Neural cell (in vitro differentiated cells): ENCODE measurements around the gene SLC25A4. TPM values are rescaled to one million over a fixed set of nuclear protein-coding genes. Genes with fewer than 3 reads are reported as not detected.

Experiments
- H2AFZ ChIP-seq: fragments of 200-600, 300-800 bp; sonication (generic), shearing (Covaris generic); 2 replicates; pipeline ENCODE4 v1.6.0; 2014; ENCODE audit warnings: low read depth, mild to moderate bottlenecking, antibody characterized with exemption, low read length, moderate library complexity
- H3F3A ChIP-seq: fragments of 200-600 bp; shearing (Covaris generic); 2 replicates; pipeline ENCODE4 v1.6.1; 2016; ENCODE audit warnings: mild to moderate bottlenecking, moderate library complexity, mixed read lengths, antibody characterized with exemption, low read length; ENCODE audit not compliant: insufficient read depth, poor library complexity, severe bottlenecking
- H3K27ac ChIP-seq: fragments of 200-600, 300-800 bp; sonication (generic), shearing (Covaris generic); 2 replicates; pipeline ENCODE4 v1.5.1; 2014; ENCODE audit warnings: mild to moderate bottlenecking, low read length, moderate library complexity
- H3K27me3 ChIP-seq: fragments of 300-800, 200-600 bp; sonication (generic), shearing (Covaris generic); 2 replicates; pipeline ENCODE4 v1.6.0; 2014; ENCODE audit warnings: mild to moderate bottlenecking, low read depth, low read length, moderate library complexity; ENCODE audit not compliant: insufficient read depth
- H3K36me3 ChIP-seq: fragments of 300-800, 200-600 bp; sonication (generic), shearing (Covaris generic); 2 replicates; pipeline ENCODE4 v1.5.1; 2014; ENCODE audit warnings: mild to moderate bottlenecking, antibody characterized with exemption, low read length, moderate library complexity; ENCODE audit not compliant: insufficient read depth
- H3K4me2 ChIP-seq: fragments of 300-800, 200-600 bp; sonication (generic), shearing (Covaris generic); 2 replicates; pipeline ENCODE4 v1.6.0; 2014; ENCODE audit warnings: mild to moderate bottlenecking, low read length
- H3K4me3 ChIP-seq: fragments of 300-800, 200-600 bp; sonication (generic), shearing (Covaris generic); 2 replicates; pipeline ENCODE4 v1.5.1; 2014; ENCODE audit warnings: mild to moderate bottlenecking, low read length, moderate library complexity
- H3K79me2 ChIP-seq: fragments of 200-600 bp; shearing (Covaris generic); replicated peaks from 2 replicates; pipeline ENCODE4 v1.6.0; 2014; ENCODE audit warnings: mild to moderate bottlenecking, low read length, moderate library complexity; ENCODE audit not compliant: insufficient read depth
- H3K9ac ChIP-seq: fragments of 300-800, 200-600 bp; sonication (generic), shearing (Covaris generic); 2 replicates; pipeline ENCODE4 v1.6.1; 2016; ENCODE audit warnings: mild to moderate bottlenecking, low read length, mixed read lengths
- H3K9me2 ChIP-seq: fragments of 200-600 bp; shearing (Covaris generic); 2 replicates; pipeline ENCODE4 v1.6.1; 2016; ENCODE audit warnings: mild to moderate bottlenecking, low read length, mixed read lengths; ENCODE audit not compliant: insufficient read depth
- H3K9me3 ChIP-seq: fragments of 200-600, 300-800 bp; sonication (generic), shearing (Covaris generic); 2 replicates; pipeline ENCODE4 v1.6.1; 2016; ENCODE audit warnings: mild to moderate bottlenecking, mixed run types, low read length, moderate library complexity, mixed read lengths
- H4K20me1 ChIP-seq: fragments of 200-600 bp; shearing (Covaris generic); 2 replicates; pipeline ENCODE4 v1.6.1; 2016; ENCODE audit warnings: mild to moderate bottlenecking, mixed run types; ENCODE audit not compliant: insufficient read depth
- EP300 ChIP-seq: fragments of 450-650 bp; conservative IDR thresholded peaks from 2 replicates; pipeline ENCODE4 v1.6.1; 2014; ENCODE audit warnings: antibody characterized with exemption, mild to moderate bottlenecking, moderate library complexity; ENCODE audit not compliant: poor library complexity, severe bottlenecking
- EZH2 ChIP-seq: fragments of 200-600, 300-800 bp; shearing (Covaris generic), sonication (generic); IDR thresholded peaks from 2 replicates; pipeline ENCODE4 v1.6.1; 2014; ENCODE audit warnings: antibody characterized with exemption, low read length, borderline replicate concordance, mild to moderate bottlenecking; ENCODE audit not compliant: insufficient read depth, poor library complexity, severe bottlenecking
- MXI1 ChIP-seq: fragments of 450-650 bp; conservative IDR thresholded peaks from 2 replicates; pipeline ENCODE4 v1.6.1; 2014; ENCODE audit warnings: antibody characterized with exemption, mild to moderate bottlenecking; ENCODE audit not compliant: poor library complexity, severe bottlenecking
- POLR2AphosphoS5 ChIP-seq: IDR thresholded peaks from 2 replicates; pipeline ENCODE4 v1.6.1; 2012
- RAD21 ChIP-seq: fragments of 450-650 bp; conservative IDR thresholded peaks from 2 replicates; pipeline ENCODE4 v1.6.1; 2014; ENCODE audit warnings: antibody characterized with exemption, mild to moderate bottlenecking, moderate library complexity
- REST ChIP-seq: IDR thresholded peaks from 2 replicates; pipeline ENCODE4 v1.6.1; 2012; ENCODE audit warnings: borderline replicate concordance
- SMC3 ChIP-seq: fragments of 450-650 bp; conservative IDR thresholded peaks from 2 replicates; pipeline ENCODE4 v1.6.1; 2014; ENCODE audit warnings: antibody characterized with exemption, mild to moderate bottlenecking, moderate library complexity; ENCODE audit not compliant: poor library complexity
- TAF1 ChIP-seq: IDR thresholded peaks from 2 replicates; pipeline ENCODE4 v1.6.1; 2012; ENCODE audit warnings: low read depth
- polyA plus RNA-seq: library from polyadenylated mRNA; depleted of rRNA; stranded (reverse); fragments of >200 nt; gene quantifications from 2 replicates; pipeline ENCODE4 v1.2.3, GENCODE V29; 2014
- TF ChIP-seq, protein P1 (sequence below): fragments of 450-650 bp; IDR thresholded peaks from 2 replicates; pipeline ENCODE4 v1.5.1; 2014; ENCODE audit warnings: antibody characterized with exemption, mild to moderate bottlenecking, moderate library complexity; ENCODE audit not compliant: poor library complexity, severe bottlenecking

Gene SLC25A4
- polyA plus RNA-seq, 1 donor from 2014 or later = 140 TPM

DNA sequence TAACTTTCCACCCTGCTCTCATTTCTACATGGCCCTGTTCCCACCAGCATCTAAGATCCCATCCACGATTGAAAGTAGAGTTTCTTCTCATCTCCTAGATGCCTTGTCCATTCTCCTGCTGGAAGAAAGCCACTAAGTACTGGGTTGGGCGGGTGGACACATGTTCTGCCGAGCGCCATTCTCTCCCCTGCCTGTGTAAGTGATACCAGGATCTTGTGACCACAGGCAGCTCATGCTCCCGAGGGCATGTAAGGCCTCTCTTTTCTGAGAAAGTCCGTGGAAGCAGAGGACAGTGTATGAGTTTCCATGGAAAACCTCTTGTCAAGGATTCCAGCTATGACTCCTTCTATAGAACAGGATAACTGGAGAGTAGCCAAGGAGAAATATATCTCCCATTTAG lies 3.3 kb upstream of the SLC25A4 start:
- H3K9me3 ChIP-seq = no peaks in the 10 kb centered on the region
- TF ChIP-seq REST (no peak), TAF1 (no peak), EP300 (no peak), MXI1 (no peak), POLR2AphosphoS5 (no peak), SMC3 (no peak), RAD21 (no peak), EZH2 (no peak)
- TF ChIP-seq, protein P1, sequence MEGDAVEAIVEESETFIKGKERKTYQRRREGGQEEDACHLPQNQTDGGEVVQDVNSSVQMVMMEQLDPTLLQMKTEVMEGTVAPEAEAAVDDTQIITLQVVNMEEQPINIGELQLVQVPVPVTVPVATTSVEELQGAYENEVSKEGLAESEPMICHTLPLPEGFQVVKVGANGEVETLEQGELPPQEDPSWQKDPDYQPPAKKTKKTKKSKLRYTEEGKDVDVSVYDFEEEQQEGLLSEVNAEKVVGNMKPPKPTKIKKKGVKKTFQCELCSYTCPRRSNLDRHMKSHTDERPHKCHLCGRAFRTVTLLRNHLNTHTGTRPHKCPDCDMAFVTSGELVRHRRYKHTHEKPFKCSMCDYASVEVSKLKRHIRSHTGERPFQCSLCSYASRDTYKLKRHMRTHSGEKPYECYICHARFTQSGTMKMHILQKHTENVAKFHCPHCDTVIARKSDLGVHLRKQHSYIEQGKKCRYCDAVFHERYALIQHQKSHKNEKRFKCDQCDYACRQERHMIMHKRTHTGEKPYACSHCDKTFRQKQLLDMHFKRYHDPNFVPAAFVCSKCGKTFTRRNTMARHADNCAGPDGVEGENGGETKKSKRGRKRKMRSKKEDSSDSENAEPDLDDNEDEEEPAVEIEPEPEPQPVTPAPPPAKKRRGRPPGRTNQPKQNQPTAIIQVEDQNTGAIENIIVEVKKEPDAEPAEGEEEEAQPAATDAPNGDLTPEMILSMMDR = no peak
- no peaks in the 10 kb centered on the region for H3K27me3 ChIP-seq
- no peak overlapping the region for H2AFZ ChIP-seq
- H3K9me2 ChIP-seq = no peaks in the 10 kb centered on the region
- no peaks in the 10 kb centered on the region for H4K20me1 ChIP-seq
- H3F3A ChIP-seq = no peaks in the 10 kb centered on the region
- H3K36me3 ChIP-seq = no peaks in the 10 kb centered on the region
- H3K79me2 ChIP-seq = peaks cover 10% of the 10 kb centered on the region
- H3K27ac ChIP-seq = no peak overlapping the region
- no peak overlapping the region for H3K4me2 ChIP-seq
- no peak overlapping the region for H3K4me3 ChIP-seq
- H3K9ac ChIP-seq = no peak overlapping the region

DNA sequence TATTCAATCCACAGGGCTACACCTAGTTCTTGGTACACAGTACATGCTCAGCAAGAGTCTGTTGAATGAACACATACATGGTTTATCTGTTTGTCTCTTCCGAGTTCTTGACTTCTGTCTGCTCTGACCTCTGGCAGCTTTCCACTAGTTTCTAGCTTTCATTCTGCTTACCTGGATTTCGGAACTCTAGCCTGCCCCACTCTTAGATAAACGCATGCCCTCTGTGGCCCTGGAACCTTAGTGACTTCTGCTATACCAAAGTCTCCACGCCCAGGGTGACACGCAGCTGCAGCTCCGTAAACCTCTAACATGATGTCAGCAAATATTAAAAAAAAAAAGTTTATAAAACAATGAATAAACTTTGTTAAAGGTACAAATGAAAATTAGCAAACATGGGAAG lies 1.3 kb upstream of the SLC25A4 start:
- no peak for TF ChIP-seq SMC3
- TF ChIP-seq REST = no peak
- TF ChIP-seq TAF1 = no peak
- no peak for TF ChIP-seq POLR2AphosphoS5
- no peak for TF ChIP-seq EZH2
- TF ChIP-seq, protein P1 = no peak
- TF ChIP-seq EP300 = no peak
- no peak for TF ChIP-seq MXI1
- no peak for TF ChIP-seq RAD21
- H3K27ac ChIP-seq = no peak overlapping the region
- H3K36me3 ChIP-seq = peaks cover 6% of the 10 kb centered on the region
- H3K9me2 ChIP-seq = no peaks in the 10 kb centered on the region
- H2AFZ ChIP-seq = no peak overlapping the region
- no peak overlapping the region for H3K9ac ChIP-seq
- H3F3A ChIP-seq = no peaks in the 10 kb centered on the region
- no peaks in the 10 kb centered on the region for H3K27me3 ChIP-seq
- H3K4me3 ChIP-seq = no peak overlapping the region
- H4K20me1 ChIP-seq = no peaks in the 10 kb centered on the region
- no peak overlapping the region for H3K4me2 ChIP-seq
- H3K79me2 ChIP-seq = peaks cover 17% of the 10 kb centered on the region
- H3K9me3 ChIP-seq = no peaks in the 10 kb centered on the region
